ENCODE results near the gene C7orf33.

GRCh38 chr7:148633761-148634160, 43.2 kb downstream of the C7orf33 start:
- TF ChIP-seq, protein P1, sequence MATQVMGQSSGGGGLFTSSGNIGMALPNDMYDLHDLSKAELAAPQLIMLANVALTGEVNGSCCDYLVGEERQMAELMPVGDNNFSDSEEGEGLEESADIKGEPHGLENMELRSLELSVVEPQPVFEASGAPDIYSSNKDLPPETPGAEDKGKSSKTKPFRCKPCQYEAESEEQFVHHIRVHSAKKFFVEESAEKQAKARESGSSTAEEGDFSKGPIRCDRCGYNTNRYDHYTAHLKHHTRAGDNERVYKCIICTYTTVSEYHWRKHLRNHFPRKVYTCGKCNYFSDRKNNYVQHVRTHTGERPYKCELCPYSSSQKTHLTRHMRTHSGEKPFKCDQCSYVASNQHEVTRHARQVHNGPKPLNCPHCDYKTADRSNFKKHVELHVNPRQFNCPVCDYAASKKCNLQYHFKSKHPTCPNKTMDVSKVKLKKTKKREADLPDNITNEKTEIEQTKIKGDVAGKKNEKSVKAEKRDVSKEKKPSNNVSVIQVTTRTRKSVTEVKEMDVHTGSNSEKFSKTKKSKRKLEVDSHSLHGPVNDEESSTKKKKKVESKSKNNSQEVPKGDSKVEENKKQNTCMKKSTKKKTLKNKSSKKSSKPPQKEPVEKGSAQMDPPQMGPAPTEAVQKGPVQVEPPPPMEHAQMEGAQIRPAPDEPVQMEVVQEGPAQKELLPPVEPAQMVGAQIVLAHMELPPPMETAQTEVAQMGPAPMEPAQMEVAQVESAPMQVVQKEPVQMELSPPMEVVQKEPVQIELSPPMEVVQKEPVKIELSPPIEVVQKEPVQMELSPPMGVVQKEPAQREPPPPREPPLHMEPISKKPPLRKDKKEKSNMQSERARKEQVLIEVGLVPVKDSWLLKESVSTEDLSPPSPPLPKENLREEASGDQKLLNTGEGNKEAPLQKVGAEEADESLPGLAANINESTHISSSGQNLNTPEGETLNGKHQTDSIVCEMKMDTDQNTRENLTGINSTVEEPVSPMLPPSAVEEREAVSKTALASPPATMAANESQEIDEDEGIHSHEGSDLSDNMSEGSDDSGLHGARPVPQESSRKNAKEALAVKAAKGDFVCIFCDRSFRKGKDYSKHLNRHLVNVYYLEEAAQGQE (IDR thresholded peaks at IDR 0.05; ENCODE audit: unreplicated experiment), result no peak
- TF ChIP-seq, protein P2, sequence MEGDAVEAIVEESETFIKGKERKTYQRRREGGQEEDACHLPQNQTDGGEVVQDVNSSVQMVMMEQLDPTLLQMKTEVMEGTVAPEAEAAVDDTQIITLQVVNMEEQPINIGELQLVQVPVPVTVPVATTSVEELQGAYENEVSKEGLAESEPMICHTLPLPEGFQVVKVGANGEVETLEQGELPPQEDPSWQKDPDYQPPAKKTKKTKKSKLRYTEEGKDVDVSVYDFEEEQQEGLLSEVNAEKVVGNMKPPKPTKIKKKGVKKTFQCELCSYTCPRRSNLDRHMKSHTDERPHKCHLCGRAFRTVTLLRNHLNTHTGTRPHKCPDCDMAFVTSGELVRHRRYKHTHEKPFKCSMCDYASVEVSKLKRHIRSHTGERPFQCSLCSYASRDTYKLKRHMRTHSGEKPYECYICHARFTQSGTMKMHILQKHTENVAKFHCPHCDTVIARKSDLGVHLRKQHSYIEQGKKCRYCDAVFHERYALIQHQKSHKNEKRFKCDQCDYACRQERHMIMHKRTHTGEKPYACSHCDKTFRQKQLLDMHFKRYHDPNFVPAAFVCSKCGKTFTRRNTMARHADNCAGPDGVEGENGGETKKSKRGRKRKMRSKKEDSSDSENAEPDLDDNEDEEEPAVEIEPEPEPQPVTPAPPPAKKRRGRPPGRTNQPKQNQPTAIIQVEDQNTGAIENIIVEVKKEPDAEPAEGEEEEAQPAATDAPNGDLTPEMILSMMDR (conservative IDR thresholded peaks at IDR 0.05; ENCODE audit: low read depth in 2 of 2), result no peak
- no peak for TF ChIP-seq NANOG (IDR thresholded peaks at IDR 0.05; ENCODE audit: borderline replicate concordance)
- TF ChIP-seq, protein P3, sequence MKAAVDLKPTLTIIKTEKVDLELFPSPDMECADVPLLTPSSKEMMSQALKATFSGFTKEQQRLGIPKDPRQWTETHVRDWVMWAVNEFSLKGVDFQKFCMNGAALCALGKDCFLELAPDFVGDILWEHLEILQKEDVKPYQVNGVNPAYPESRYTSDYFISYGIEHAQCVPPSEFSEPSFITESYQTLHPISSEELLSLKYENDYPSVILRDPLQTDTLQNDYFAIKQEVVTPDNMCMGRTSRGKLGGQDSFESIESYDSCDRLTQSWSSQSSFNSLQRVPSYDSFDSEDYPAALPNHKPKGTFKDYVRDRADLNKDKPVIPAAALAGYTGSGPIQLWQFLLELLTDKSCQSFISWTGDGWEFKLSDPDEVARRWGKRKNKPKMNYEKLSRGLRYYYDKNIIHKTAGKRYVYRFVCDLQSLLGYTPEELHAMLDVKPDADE (IDR thresholded peaks at IDR 0.05), result no peak
- no peak for TF ChIP-seq POLR2AphosphoS5 (IDR thresholded peaks at IDR 0.05; ENCODE audit: low read depth)
- no peak for TF ChIP-seq CREB1 (CRISPR knock-in tag; IDR thresholded peaks at IDR 0.05; ENCODE audit: low read depth)
- TF ChIP-seq EZH2 (IDR thresholded peaks at IDR 0.05; ENCODE audit: low read depth, unreplicated experiment), result no peak
